Activated CD8-positive, alpha-beta T cell treated with anti-CD3 and anti-CD28 coated beads for 36 hours (primary cell): ENCODE measurements around the gene NDUFV1. TPM values are rescaled to one million over a fixed set of nuclear protein-coding genes. Genes with fewer than 3 reads are reported as not detected.

Experiments
- ATAC-seq: fragments of 200-7000 bp; cut with Tn5 transposase; one replicate; pipeline ENCODE4 v1.10.0; 2021; ENCODE audit warnings: mild to moderate bottlenecking, moderate library complexity
- CTCF ChIA-PET: fragments of 350-600 bp; sonication (Branson Sonifier 250); formaldehyde crosslinking; loops from one replicate; lab custom pipeline; 2021; ENCODE audit warnings: antibody characterized with exemption; lab: Charles Lee
- POLR2A ChIA-PET: fragments of 350-600 bp; sonication (Branson Sonifier 250); formaldehyde crosslinking; loops from one replicate; lab custom pipeline; 2021; ENCODE audit warnings: antibody characterized with exemption; lab: Charles Lee
- DNase-seq: peaks from one replicate; pipeline ENCODE4 v3.0.0-alpha.2; 2020
- H3K27ac Mint-ChIP-seq: one replicate; pipeline ENCODE4 v1.8.0; 2021; ENCODE audit warnings: mild to moderate bottlenecking, mixed read lengths
- H3K27me3 Mint-ChIP-seq: one replicate; pipeline ENCODE4 v1.8.0; 2021; ENCODE audit warnings: mixed read lengths
- H3K36me3 Mint-ChIP-seq: one replicate; pipeline ENCODE4 v1.8.0; 2021; ENCODE audit warnings: low read depth, mixed read lengths
- H3K4me1 Mint-ChIP-seq: one replicate; pipeline ENCODE4 v1.8.0; 2021; ENCODE audit warnings: low read depth, mixed read lengths
- H3K4me3 Mint-ChIP-seq: one replicate; pipeline ENCODE4 v1.8.0; 2021; ENCODE audit warnings: mild to moderate bottlenecking, moderate library complexity, mixed read lengths
- H3K9me3 Mint-ChIP-seq: one replicate; pipeline ENCODE4 v1.8.0; 2021; ENCODE audit warnings: mixed read lengths
- intact Hi-C: fragments of 100-400 bp; cut with micrococcal nuclease; formaldehyde crosslinking; loops from one replicate; pipeline ENCODE4 v1.10.0; 2022
- total RNA-seq, 2 experiments: library from RNA; stranded (reverse); gene quantifications; one replicate each; pipeline ENCODE4 v1.2.3, GENCODE V29; 2021
- TF ChIP-seq, protein P1 (sequence below): fragments of 200-600 bp; IDR thresholded peaks from one replicate; pipeline ENCODE4 v1.8.0; 2022; ENCODE audit warnings: antibody characterized with exemption, mild to moderate bottlenecking

NDUFV1 gene
- total RNA-seq, 2 experiments from 2014 or later: 315 to 317 TPM

DNA sequence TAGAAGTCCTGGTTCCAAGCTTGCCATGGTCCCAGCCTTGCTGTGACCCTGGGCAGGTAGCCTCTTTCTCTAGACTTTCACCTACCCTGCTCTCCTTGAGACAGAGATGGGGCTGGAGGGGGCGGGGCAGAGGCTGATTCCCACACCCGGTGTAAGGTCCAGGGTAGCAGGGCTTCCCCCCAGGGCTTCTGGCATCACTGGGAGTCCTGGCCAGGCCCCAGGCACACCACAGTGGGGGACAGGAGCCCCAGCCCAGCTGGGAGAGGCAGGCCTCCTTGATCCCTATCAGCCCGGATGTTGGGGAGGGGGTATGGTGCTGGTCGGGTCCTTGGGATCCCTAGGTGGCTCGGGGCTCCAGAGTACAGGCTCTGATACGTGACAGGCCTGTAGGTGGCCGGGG, 24.7 kb downstream of the NDUFV1 start:
- Mint-ChIP-seq H3K4me3 (peak overlapping the region; percentile 72), H3K9me3 (no peaks in the 10 kb centered on the region), H3K36me3 (peaks cover 5% of the 10 kb centered on the region), H3K4me1 (peaks cover 7% of the 10 kb centered on the region), H3K27ac (no peak overlapping the region), H3K27me3 (no peaks in the 10 kb centered on the region)
- POLR2A ChIA-PET: interaction anchor here (0.6 to 5.9 kb wide), 5 partner anchors 12 to 70 kb away, joined by 3 to 48 read pairs (median 4); no protein-coding TSS in a partner anchor
- intact Hi-C loops: no loop called here
- DNase-seq: no peak
- CTCF ChIA-PET: interaction anchor here (4.5 to 8.6 kb wide), 3 partner anchors 16 to 26 kb away, joined by 66 to 127 read pairs (median 89); partner anchors contain the start of gene ACY3
- no peak for ATAC-seq
- TF ChIP-seq, protein P1, sequence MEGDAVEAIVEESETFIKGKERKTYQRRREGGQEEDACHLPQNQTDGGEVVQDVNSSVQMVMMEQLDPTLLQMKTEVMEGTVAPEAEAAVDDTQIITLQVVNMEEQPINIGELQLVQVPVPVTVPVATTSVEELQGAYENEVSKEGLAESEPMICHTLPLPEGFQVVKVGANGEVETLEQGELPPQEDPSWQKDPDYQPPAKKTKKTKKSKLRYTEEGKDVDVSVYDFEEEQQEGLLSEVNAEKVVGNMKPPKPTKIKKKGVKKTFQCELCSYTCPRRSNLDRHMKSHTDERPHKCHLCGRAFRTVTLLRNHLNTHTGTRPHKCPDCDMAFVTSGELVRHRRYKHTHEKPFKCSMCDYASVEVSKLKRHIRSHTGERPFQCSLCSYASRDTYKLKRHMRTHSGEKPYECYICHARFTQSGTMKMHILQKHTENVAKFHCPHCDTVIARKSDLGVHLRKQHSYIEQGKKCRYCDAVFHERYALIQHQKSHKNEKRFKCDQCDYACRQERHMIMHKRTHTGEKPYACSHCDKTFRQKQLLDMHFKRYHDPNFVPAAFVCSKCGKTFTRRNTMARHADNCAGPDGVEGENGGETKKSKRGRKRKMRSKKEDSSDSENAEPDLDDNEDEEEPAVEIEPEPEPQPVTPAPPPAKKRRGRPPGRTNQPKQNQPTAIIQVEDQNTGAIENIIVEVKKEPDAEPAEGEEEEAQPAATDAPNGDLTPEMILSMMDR: no peak

GRCh38 chr11:67631853-67632174, 25.1 kb downstream of the NDUFV1 start:
- Mint-ChIP-seq H3K27ac (no peak overlapping the region), H3K9me3 (no peaks in the 10 kb centered on the region), H3K36me3 (peaks cover under 1% of the 10 kb centered on the region), H3K4me3 (no peak overlapping the region), H3K27me3 (no peaks in the 10 kb centered on the region), H3K4me1 (peaks cover 7% of the 10 kb centered on the region)
- ATAC-seq (no peak), DNase-seq (no peak)
- TF ChIP-seq, protein P1: no peak
- POLR2A ChIA-PET: interaction anchor here (0.6 to 5.9 kb wide), 4 partner anchors 12 to 40 kb away, joined by 3 to 48 read pairs (median 4); no protein-coding TSS in a partner anchor
- intact Hi-C loops: no loop called here
- CTCF ChIA-PET: interaction anchor here (4.5 to 8.6 kb wide), 3 partner anchors 16 to 26 kb away, joined by 66 to 127 read pairs (median 89); partner anchors contain the start of gene ACY3

- CTCF ChIA-PET: interaction anchor here (8.1 to 8.6 kb wide), 2 partner anchors 16 to 17 kb away, joined by 89 to 127 read pairs; partner anchors contain the start of gene ACY3
- no peaks in the 10 kb centered on the region for H3K27me3 Mint-ChIP-seq
- TF ChIP-seq, protein P1: no peak
- no peaks in the 10 kb centered on the region for H3K9me3 Mint-ChIP-seq
- peaks cover 7% of the 10 kb centered on the region for H3K4me1 Mint-ChIP-seq
- H3K4me3 Mint-ChIP-seq: no peak overlapping the region
- intact Hi-C loops: no loop called here
- POLR2A ChIA-PET: interaction anchor here (1.1 to 1.2 kb wide), 3 partner anchors 11 to 15 kb away, joined by 3 to 5 read pairs (median 3); no protein-coding TSS in a partner anchor
- DNase-seq: no peak
- no peaks in the 10 kb centered on the region for H3K36me3 Mint-ChIP-seq
- H3K27ac Mint-ChIP-seq: no peak overlapping the region
- no peak for ATAC-seq
Measured at GRCh38 chr11:67632175-67632981, 25.6 kb downstream of the NDUFV1 start.

DNA sequence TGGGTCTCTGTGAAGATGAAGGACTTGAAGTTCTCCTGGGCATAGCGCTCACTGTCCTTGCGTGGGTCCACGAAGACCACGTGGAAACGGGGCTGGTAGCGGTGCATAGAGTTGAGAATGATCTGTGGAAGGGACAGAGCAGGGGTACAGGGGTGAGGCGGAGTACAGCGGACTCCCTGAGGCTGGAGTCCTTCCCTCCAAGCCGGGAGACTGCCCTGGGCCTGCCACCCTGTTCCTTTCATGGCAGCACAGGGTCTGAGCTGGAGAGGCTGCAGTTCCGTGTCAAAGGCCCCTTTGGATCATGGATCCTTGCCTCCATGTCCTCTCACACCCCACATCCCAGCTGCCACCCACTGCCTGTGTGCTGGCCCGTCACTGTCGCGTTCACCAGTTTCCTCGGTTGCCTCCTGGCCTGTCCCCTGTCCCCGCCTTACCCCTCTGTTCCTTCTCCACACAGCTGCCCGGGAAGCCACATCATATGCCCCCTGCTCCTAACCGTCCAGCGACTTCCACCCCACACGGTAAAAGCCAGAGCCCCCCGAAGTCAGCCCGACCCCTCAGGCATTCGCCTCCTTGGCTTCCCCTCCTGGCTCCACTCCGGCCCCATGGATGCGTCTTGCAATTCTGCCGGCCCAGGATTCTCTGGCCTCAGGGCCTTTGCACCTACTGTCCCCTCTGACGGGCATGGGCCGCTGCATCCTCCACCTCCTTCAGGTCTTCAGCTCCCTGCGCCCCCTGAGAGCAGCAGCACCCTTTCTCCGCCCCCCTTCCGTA, 26.4 kb downstream of the NDUFV1 start:
- H3K27ac Mint-ChIP-seq: no peak overlapping the region
- ChIA-PET CTCF (interaction anchor here (0.7 to 8.6 kb wide), 3 partner anchors 15 to 26 kb away, joined by 3 to 127 read pairs (median 89); partner anchors contain the start of gene ACY3), POLR2A (interaction anchor here (1.2 kb wide), 1 partner anchor 13 kb away, joined by 3 read pairs; no protein-coding TSS in a partner anchor)
- DNase-seq: no peak
- intact Hi-C loops: no loop called here
- no peaks in the 10 kb centered on the region for H3K9me3 Mint-ChIP-seq
- no peak overlapping the region for H3K4me3 Mint-ChIP-seq
- TF ChIP-seq, protein P1: no peak
- no peaks in the 10 kb centered on the region for H3K27me3 Mint-ChIP-seq
- no peaks in the 10 kb centered on the region for H3K36me3 Mint-ChIP-seq
- peaks cover 7% of the 10 kb centered on the region for H3K4me1 Mint-ChIP-seq
- no peak for ATAC-seq
